SJSA1 (cell line): ENCODE results near the gene ACVR1. TPM values are rescaled to one million over a fixed set of nuclear protein-coding genes. Genes with fewer than 3 reads are reported as not detected.
A peak's percentile ranks its signal among the peaks of the same experiment; 100 is the strongest.
"Not testable (repeated sequence)": the region's sequence is repeated elsewhere in the genome, so short reads cannot be mapped to it uniquely, and the experiment has no call there.

ENCODE experiments used
- DNase-seq, 2 experiments: peaks; one replicate each; pipeline ENCODE4 v3.0.0-alpha.2; 2015 to 2020; ENCODE audit warnings: low spot score in 2 of 2, low read depth in 1 of 2
- H3K27ac ChIP-seq: fragments of 250-450 bp; sonication (Bioruptor Pico); 2 replicates; pipeline ENCODE4 v1.5.1; 2020; ENCODE audit warnings: mild to moderate bottlenecking, moderate library complexity
- H3K27me3 ChIP-seq: fragments of 250-450 bp; sonication (Bioruptor Pico); replicated peaks from 2 replicates; pipeline ENCODE4 v1.5.1; 2020; ENCODE audit warnings: mild to moderate bottlenecking, moderate library complexity
- H3K36me3 ChIP-seq: fragments of 250-450 bp; sonication (Bioruptor Pico); 2 replicates; pipeline ENCODE4 v1.5.1; 2020; ENCODE audit warnings: mild to moderate bottlenecking
- H3K4me1 ChIP-seq: fragments of 250-450 bp; sonication (Bioruptor Pico); replicated peaks from 2 replicates; pipeline ENCODE4 v1.6.1; 2021; ENCODE audit warnings: mild to moderate bottlenecking
- H3K4me3 ChIP-seq: fragments of 250-450 bp; sonication (Bioruptor Pico); 2 replicates; pipeline ENCODE4 v1.5.1; 2020; ENCODE audit warnings: mild to moderate bottlenecking
- H3K9me3 ChIP-seq: fragments of 250-450 bp; sonication (Bioruptor Pico); replicated peaks from 2 replicates; pipeline ENCODE4 v1.5.1; 2020; ENCODE audit warnings: mild to moderate bottlenecking
- total RNA-seq: library from RNA; depleted of rRNA; stranded (reverse); fragments of >200 nt; shearing (Covaris generic); gene quantifications from 2 replicates; pipeline ENCODE4 v1.2.3, GENCODE V29; 2014

Gene ACVR1
- total RNA-seq, 1 experiment from 2014 or later = 16.6 TPM

GRCh38 chr2:157901325-157901724 lies 25.2 kb upstream of the ACVR1 start:
- no peak overlapping the region for H3K27ac ChIP-seq
- no peak for DNase-seq
- H3K27me3 ChIP-seq = no peaks in the 10 kb centered on the region
- no peaks in the 10 kb centered on the region; the same call in 1 of the 2 replicates for H3K9me3 ChIP-seq
- H3K4me3 ChIP-seq = no peak overlapping the region
- H3K36me3 ChIP-seq = no peaks in the 10 kb centered on the region
- peaks cover 23% of the 10 kb centered on the region for H3K4me1 ChIP-seq

DNA sequence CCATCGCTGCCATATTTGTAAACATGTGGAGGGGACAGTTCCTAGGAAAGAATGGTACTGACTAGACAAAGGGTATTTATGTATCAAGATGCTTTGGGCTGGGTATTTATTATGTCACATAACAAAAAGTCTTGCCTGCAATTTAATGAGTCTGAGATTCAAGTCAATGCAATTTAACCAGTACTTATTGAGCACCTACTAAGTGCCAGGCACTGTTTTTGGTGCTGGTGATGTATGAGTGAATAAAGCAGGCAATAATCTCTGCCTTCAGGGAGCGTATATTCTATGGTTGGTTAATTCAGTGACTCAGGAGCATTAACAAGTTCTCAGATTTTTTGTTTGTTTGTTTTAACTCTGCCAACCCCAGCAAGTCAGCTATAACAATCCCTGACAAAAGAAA lies 24.6 kb upstream of the ACVR1 start:
- Histone ChIP-seq H3K36me3 (no peaks in the 10 kb centered on the region), H3K9me3 (no peaks in the 10 kb centered on the region; the same call in 1 of the 2 replicates), H3K27ac (no peak overlapping the region), H3K27me3 (no peaks in the 10 kb centered on the region), H3K4me3 (no peak overlapping the region), H3K4me1 (peaks cover 23% of the 10 kb centered on the region)
- no peak for DNase-seq

DNA sequence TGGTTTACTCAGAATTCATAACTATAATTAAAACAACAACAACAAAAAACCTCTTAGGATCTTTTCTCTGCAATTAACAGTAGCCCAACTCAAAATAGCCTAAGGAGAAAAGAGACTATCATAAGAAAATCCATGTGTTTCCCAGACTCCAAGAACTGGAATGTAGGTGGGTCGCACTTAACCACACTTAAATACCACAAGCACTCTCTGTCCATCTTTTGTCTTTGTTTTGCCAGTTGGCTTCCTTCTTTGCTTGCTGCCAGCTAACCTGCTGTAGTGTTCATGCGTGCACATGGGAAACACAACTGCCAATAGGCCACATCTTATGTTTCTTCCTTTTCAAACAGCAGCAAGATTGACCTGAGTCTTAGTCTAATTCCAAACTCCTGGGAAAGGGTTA lies 24.1 kb upstream of the ACVR1 start:
- H3K9me3 ChIP-seq = no peaks in the 10 kb centered on the region; the same call in 1 of the 2 replicates
- H3K27ac ChIP-seq = no peak overlapping the region
- no peak for DNase-seq
- no peaks in the 10 kb centered on the region for H3K27me3 ChIP-seq
- no peak overlapping the region for H3K4me3 ChIP-seq
- H3K4me1 ChIP-seq = peaks cover 23% of the 10 kb centered on the region
- no peaks in the 10 kb centered on the region for H3K36me3 ChIP-seq

- Histone ChIP-seq H3K27me3 (no peaks in the 10 kb centered on the region), H3K9me3 (no peaks in the 10 kb centered on the region; the same call in 1 of the 2 replicates), H3K4me1 (peaks cover 26% of the 10 kb centered on the region), H3K27ac (no peak overlapping the region), H3K4me3 (no peak overlapping the region), H3K36me3 (no peaks in the 10 kb centered on the region)
- no peak for DNase-seq
Observed at GRCh38 chr2:157899125-157899839, 23.2 kb upstream of the ACVR1 start.

DNA sequence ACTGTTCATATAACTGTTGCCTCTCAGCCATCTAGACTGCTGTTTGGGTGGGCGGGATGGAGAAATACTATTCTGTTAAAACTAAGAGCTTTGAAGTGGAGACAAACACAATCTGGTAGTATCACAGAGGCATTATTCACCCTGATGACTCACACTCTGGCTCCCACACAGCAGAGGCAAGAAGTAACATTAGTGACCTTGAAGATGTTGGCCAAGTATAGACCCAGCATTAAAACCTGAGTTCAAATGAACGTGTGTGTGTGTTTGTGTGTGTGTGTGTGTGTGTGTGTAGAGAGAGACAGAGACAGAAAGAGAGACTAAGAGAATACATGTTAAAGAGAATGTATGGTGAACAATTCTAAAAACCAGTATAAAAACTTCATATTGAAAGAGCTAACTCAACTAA lies 22.5 kb upstream of the ACVR1 start:
- no peak overlapping the region for H3K27ac ChIP-seq

GRCh38 chr2:157897106-157897971 lies 21.2 kb upstream of the ACVR1 start:
- H3K4me1 ChIP-seq = peaks cover 26% of the 10 kb centered on the region
- no peaks in the 10 kb centered on the region for H3K27me3 ChIP-seq
- H3K27ac ChIP-seq = no peak overlapping the region
- H3K9me3 ChIP-seq = no peaks in the 10 kb centered on the region; the same call in 1 of the 2 replicates
- no peak for DNase-seq
- H3K36me3 ChIP-seq = no peaks in the 10 kb centered on the region
- H3K4me3 ChIP-seq = no peak overlapping the region

More for the DNA sequence above, 22.5 kb upstream of the ACVR1 start:
- peak; percentile 68 to 71 for DNase-seq
- Histone ChIP-seq H3K4me1 (peaks cover 26% of the 10 kb centered on the region), H3K9me3 (no peaks in the 10 kb centered on the region; the same call in 1 of the 2 replicates), H3K4me3 (no peak overlapping the region), H3K36me3 (no peaks in the 10 kb centered on the region), H3K27me3 (no peaks in the 10 kb centered on the region)

DNA sequence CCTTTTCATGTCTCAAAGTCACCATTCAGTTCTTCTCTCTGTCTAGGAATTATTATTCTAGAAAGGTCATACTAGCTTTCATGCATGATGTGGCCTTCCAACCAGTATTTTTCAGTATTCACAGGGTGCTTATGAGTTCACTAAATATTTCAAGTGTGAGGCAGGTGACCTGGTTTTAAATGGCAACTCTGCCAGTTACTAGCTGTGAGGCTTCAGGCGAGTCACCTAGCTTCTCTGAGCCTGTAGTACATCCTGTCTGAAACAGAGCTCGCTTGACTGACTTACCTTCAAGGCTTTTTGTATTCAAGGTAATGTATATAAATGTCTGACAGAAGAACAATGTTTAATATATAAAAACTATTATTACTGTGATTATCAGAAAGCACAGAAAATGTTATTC lies 19.4 kb upstream of the ACVR1 start:
- Histone ChIP-seq H3K4me1 (peaks cover 21% of the 10 kb centered on the region), H3K36me3 (no peaks in the 10 kb centered on the region), H3K9me3 (no peaks in the 10 kb centered on the region; the same call in 1 of the 2 replicates), H3K27me3 (0 out of 2 replicates have a peak, but pooled peaks cover 3% of the 10 kb centered on the region), H3K27ac (no peak overlapping the region), H3K4me3 (no peak overlapping the region)
- DNase-seq = no peak

GRCh38 chr2:157894694-157895435 lies 18.7 kb upstream of the ACVR1 start:
- no peak for DNase-seq
- Histone ChIP-seq H3K36me3 (no peaks in the 10 kb centered on the region), H3K27ac (no peak overlapping the region)

GRCh38 chr2:157893611-157894010 lies 17.5 kb upstream of the ACVR1 start:
- 0 out of 2 replicates have a peak, but pooled peaks cover 3% of the 10 kb centered on the region for H3K27me3 ChIP-seq
- H3K9me3 ChIP-seq = no peaks in the 10 kb centered on the region
- no peak overlapping the region for H3K4me3 ChIP-seq
- H3K4me1 ChIP-seq = peaks cover 11% of the 10 kb centered on the region
- DNase-seq = no peak
- no peaks in the 10 kb centered on the region for H3K36me3 ChIP-seq
- H3K27ac ChIP-seq = no peak overlapping the region

More at GRCh38 chr2:157894694-157895435, 18.7 kb upstream of the ACVR1 start:
- H3K27me3 ChIP-seq = 0 out of 2 replicates have a peak, but pooled peaks cover 3% of the 10 kb centered on the region
- no peaks in the 10 kb centered on the region; the same call in 1 of the 2 replicates for H3K9me3 ChIP-seq
- peaks cover 16% of the 10 kb centered on the region for H3K4me1 ChIP-seq
- H3K4me3 ChIP-seq = no peak overlapping the region

- H3K27me3 ChIP-seq = 0 out of 2 replicates have a peak, but pooled peaks cover 3% of the 10 kb centered on the region
- no peak overlapping the region for H3K27ac ChIP-seq
- H3K9me3 ChIP-seq = no peaks in the 10 kb centered on the region
- H3K36me3 ChIP-seq = no peaks in the 10 kb centered on the region
- H3K4me1 ChIP-seq = 0 out of 2 replicates have a peak, but pooled peaks cover 3% of the 10 kb centered on the region
- no peak overlapping the region for H3K4me3 ChIP-seq
- DNase-seq = no peak
Observed at GRCh38 chr2:157891643-157892041, 15.5 kb upstream of the ACVR1 start.

- Histone ChIP-seq H3K4me1 (0 out of 2 replicates have a peak, but pooled peaks cover 3% of the 10 kb centered on the region), H3K9me3 (no peaks in the 10 kb centered on the region), H3K36me3 (no peaks in the 10 kb centered on the region), H3K27ac (no peak overlapping the region), H3K27me3 (0 out of 2 replicates have a peak, but pooled peaks cover 3% of the 10 kb centered on the region), H3K4me3 (no peak overlapping the region)
- no peak for DNase-seq
Observed at GRCh38 chr2:157890969-157891642, 15.0 kb upstream of the ACVR1 start.

- DNase-seq = no peak
- no peaks in the 10 kb centered on the region for H3K9me3 ChIP-seq
- H3K4me3 ChIP-seq = no peak overlapping the region
- H3K4me1 ChIP-seq = no peaks in the 10 kb centered on the region
- no peaks in the 10 kb centered on the region for H3K36me3 ChIP-seq
- H3K27ac ChIP-seq = no peak overlapping the region
- 0 out of 2 replicates have a peak, but pooled peaks cover 3% of the 10 kb centered on the region for H3K27me3 ChIP-seq
Observed at GRCh38 chr2:157887946-157888345, 11.8 kb upstream of the ACVR1 start.

GRCh38 chr2:157884533-157884932 lies 8.4 kb upstream of the ACVR1 start:
- H3K4me3 ChIP-seq, H3K27ac ChIP-seq, H3K4me1 ChIP-seq, H3K27me3 ChIP-seq, H3K9me3 ChIP-seq, DNase-seq, H3K36me3 ChIP-seq: not testable (repeated sequence)
